ENCODE results near the gene HNRNPC.

DNA sequence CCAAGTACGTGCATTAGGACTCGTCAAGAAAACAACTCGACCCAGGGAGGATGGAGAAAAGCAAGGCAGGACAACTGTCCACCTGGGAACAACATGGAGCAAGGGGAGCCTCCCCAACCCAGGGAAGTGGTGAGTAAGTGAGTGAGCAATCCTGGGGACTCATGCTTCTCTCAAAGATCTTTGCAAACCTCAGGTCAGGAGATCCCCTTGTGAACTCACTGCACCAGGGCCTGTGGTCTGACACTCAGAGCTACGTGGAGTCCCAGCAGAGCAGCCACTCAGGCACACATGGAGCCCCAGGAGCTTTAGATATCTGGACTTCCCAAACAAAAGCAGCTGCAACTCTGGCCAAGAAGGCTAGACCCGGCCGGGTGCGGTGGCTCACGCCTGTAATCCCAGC, 101.2 kb downstream of the HNRNPC start:
- TF ChIP-seq, protein P1, sequence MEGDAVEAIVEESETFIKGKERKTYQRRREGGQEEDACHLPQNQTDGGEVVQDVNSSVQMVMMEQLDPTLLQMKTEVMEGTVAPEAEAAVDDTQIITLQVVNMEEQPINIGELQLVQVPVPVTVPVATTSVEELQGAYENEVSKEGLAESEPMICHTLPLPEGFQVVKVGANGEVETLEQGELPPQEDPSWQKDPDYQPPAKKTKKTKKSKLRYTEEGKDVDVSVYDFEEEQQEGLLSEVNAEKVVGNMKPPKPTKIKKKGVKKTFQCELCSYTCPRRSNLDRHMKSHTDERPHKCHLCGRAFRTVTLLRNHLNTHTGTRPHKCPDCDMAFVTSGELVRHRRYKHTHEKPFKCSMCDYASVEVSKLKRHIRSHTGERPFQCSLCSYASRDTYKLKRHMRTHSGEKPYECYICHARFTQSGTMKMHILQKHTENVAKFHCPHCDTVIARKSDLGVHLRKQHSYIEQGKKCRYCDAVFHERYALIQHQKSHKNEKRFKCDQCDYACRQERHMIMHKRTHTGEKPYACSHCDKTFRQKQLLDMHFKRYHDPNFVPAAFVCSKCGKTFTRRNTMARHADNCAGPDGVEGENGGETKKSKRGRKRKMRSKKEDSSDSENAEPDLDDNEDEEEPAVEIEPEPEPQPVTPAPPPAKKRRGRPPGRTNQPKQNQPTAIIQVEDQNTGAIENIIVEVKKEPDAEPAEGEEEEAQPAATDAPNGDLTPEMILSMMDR (IDR thresholded peaks at IDR 0.05 in 2 of 3, conservative IDR thresholded peaks at IDR 0.05 in 1 of 3; ENCODE audit: control insufficient read depth in 2 of 3, extremely low read depth in 1 of 3, insufficient read depth in 1 of 3, low read depth in 3 of 3, low read length in 3 of 3), result no peak
- TF ChIP-seq POLR2A (IDR thresholded peaks at IDR 0.05; ENCODE audit: low read depth, low read length) (no peak), POLR2AphosphoS5 (IDR thresholded peaks at IDR 0.05; ENCODE audit: low read length) (no peak), EP300 (IDR thresholded peaks at IDR 0.05; ENCODE audit: borderline replicate concordance in 1 of 2, control insufficient read depth in 1 of 2, low read depth in 2 of 2, low read length in 2 of 2) (no peak), YBX1 (IDR thresholded peaks at IDR 0.05) (no peak), HDAC6 (IDR thresholded peaks at IDR 0.05; ENCODE audit: unreplicated experiment) (no peak), SMAD1 (IDR thresholded peaks at IDR 0.05; ENCODE audit: low read depth, partially characterized antibody) (no peak), PML (IDR thresholded peaks at IDR 0.05; ENCODE audit: low read length) (no peak), RFX5 (IDR thresholded peaks at IDR 0.05; ENCODE audit: low read depth, low read length) (no peak), EED (IDR thresholded peaks at IDR 0.05; ENCODE audit: low read depth) (no peak)
- TF ChIP-seq, protein P2, sequence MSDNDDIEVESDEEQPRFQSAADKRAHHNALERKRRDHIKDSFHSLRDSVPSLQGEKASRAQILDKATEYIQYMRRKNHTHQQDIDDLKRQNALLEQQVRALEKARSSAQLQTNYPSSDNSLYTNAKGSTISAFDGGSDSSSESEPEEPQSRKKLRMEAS (IDR thresholded peaks at IDR 0.05; ENCODE audit: low read depth, low read length), result no peak

Measured in GM12878 (cell line).